NCI-H2171 treated with DMSO at 0.1 percent for 48 hours (cell line): Measurements from ENCODE around the gene IDI2.
A peak's percentile ranks its signal among the peaks of the same experiment; 100 is the strongest.

Source experiments
- DNase-seq: peaks from one replicate; lab custom pipeline; 2025; lab: John Stamatoyannopoulos, UW

Gene IDI2

DNA sequence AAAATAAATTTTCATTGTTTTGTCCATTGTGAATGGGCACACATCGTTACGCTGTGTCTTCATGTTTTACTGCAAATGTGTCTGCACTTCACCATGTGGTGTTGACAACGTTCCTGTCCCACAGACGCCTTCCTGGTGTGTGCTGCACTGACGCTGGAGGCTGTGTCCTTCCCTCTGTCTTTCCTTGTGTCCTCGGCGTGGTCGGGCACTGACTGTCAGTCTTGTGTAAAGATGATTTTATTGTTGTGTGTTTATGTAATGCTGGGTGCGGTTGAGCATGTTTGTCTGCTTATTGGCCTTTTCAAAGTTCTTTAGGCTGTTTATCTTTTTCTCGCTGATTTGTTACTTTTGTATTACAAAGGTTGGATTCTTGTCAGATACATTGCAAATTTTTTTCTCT is 18.1 kb downstream of the IDI2 start:
- no peak for DNase-seq

DNA sequence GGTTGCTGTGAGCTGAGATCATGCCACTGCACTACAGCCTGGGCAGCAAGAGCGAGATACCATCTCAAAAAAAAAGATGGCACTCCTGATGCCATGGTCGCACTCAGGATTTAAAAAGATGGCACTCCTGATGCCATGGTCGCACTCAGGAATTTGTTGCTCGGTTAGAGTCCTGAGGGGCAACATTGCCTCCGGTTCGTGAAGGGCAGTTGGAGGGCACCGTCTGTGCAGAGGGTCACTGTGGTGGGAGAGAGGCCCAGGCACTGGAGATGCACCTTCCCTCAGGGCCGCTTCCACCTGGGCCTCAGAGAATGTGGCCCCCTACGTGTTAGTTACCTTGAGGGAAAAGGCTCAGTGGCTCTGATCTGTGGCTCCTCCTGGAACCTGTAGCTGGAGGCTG is 19.1 kb downstream of the IDI2 start:
- DNase-seq: no peak

DNA sequence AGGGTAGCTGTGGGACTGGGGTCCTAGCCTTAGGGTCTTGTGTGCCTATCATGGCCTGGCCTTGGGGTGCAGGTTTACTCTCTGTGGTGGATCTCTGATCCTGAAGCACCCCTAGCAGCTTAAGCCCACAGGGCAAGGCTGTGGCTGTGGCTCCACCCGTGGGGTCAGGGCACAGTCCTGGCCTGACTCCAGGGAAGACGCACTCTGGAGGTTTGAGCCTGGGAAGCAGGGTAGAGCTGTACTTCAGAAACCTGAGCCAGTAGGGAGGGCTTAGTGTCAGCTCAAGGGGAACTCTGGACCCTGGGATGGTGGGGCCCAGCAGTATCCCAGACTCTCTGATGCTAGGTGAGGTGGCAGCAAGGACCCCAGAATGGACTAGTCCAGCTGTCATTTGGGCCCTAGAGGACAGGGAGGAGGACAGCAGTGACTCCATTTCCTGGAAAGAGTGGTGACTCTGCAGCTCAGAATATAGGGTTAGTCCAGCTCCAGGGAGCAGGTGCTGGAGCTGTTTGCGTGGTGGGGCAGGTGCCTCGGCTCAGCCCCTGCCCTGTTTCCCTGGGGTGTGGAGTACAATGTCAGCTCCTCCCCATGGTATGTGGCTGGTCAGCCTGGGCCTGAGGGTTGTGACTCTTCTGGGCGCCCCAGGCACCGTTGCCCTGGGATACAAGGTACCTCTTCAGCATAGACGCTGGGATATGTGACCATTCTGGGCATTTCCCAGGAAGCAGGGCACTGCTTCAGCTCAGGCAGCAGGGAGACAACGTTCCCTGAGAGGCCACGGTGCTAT is 21.6 kb downstream of the IDI2 start:
- DNase-seq: no peak

- peak; percentile 2 for DNase-seq
Measured at GRCh38 chr10:1002425-1003006, 23.1 kb downstream of the IDI2 start.

- no peak for DNase-seq
Measured at GRCh38 chr10:997266-998022, 28.2 kb downstream of the IDI2 start.

GRCh38 chr10:996031-996430 is 29.6 kb downstream of the IDI2 start:
- no peak for DNase-seq

DNA sequence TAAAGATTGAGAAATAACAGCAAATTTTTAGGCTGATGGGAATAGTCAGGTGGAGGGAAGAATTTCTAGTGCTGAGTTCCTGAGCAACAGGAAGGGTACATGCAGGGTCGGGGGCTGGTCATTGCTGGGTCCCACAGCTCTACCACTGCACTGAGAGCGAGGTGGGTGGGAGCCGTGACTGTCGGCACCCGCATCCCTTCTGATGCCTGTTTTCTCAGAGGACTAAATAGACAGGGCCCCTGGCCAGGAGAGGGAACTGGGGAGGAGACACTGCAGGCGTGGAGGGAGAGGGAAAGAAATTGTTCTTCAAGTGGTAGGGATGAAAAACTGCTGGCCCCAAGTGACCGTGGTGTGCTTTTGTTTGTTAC is 30.1 kb downstream of the IDI2 start:
- DNase-seq: no peak

- no peak for DNase-seq
Measured at GRCh38 chr10:994836-995558, 30.7 kb downstream of the IDI2 start.

DNA sequence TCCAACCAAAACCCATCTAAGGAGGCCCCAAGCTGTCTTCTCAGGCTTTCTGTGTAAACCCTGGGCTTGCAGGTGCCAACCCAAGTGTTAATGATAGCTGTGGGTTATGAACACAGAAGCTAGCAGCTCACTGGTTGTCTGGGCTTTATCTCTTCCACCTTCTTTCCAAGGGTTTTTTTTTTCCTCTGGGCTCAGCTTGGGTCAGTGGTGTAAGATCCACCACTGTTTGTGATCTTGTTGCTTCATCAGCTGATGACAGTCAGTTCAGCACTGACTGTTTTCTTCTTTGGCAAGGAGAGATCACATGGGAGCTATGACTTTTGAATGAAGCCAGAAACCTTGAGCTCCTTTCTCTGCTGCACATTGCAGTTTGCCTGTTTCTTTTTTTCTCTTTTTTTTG is 32.8 kb downstream of the IDI2 start:
- DNase-seq: no peak

- DNase-seq: no peak
Measured at GRCh38 chr10:992467-992866, 33.2 kb downstream of the IDI2 start.

DNA sequence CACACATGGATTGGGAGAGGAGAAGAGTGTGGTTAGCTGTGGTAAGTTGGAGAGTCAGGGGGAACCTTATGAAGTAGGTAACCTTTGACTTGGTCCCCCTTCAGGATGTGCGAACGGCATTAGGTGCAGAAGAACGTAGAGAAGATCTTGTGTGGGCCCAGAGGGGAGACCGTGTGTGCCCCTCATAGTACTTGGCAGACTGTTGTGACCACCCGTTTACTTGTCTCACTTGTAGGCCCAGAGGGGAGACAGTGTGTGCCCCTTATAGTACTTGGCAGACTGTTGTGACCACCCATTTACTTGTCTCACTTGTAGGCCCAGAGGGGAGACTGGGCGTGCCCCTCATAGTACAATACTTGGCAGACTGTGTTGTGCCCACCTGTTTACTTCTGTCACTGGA is 34.9 kb downstream of the IDI2 start:
- DNase-seq: no peak

- no peak for DNase-seq
Measured at GRCh38 chr10:988667-989545, 36.8 kb downstream of the IDI2 start.

GRCh38 chr10:987870-988666 is 37.6 kb downstream of the IDI2 start, which contains the start of gene GTPBP4:
GTPBP4 (plus strand) TSS chr10:988434; CDS start chr10:988480, 46 bp downstream.
- DNase-seq: peak; percentile 86

DNA sequence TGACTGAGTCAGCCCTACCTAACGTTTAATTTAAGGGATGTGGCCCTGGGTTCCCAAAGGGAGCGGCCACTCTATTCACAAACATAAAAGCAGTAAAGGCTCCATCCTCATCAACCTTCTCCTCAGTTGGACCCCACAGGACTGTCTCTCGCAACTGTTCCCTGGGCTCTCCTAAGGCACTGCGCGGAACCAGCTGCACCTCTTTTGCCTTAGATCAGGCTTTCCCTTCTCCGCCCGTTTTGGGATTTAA is 38.1 kb downstream of the IDI2 start:
- no peak for DNase-seq

DNA sequence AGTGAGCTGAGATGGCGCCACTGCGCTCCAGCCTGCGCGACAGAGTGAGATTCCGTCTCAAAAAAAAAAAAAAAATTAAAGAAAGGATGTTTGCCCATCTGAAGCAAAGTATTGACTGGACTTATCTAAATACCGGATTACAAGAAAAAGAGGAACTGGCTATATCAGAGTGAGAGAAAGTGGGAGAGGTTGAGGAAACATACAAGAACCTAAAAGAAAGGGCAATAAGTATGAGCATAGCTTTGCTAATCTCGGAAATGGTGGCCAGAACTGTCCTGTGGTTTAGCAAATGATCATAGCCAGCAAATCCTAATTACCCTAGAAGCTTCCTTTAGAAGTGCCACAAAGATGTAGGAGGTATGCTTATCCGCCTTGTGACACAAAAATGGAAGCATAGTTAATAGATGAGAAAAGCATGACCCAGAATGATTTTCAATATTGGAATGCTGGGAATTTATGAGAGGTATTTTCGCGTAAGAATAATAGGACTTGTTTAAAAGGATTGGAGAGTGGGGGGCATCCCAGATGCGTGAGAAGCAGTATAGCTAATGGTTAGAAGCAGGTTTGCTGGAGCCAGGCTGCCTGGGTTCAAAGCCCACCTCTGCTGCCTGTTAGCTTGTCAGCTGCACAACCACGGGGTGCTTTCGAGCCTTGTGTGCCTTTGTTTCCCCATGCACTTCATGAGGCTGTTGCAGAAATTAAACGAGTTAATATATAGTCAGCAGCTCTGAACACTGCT is 38.6 kb downstream of the IDI2 start:
- DNase-seq: no peak

GRCh38 chr10:986137-986825 is 39.4 kb downstream of the IDI2 start:
- DNase-seq: no peak

GRCh38 chr10:985361-985760 is 40.3 kb downstream of the IDI2 start:
- DNase-seq: no peak

GRCh38 chr10:983971-984655 is 41.5 kb downstream of the IDI2 start:
- DNase-seq: no peak

DNA sequence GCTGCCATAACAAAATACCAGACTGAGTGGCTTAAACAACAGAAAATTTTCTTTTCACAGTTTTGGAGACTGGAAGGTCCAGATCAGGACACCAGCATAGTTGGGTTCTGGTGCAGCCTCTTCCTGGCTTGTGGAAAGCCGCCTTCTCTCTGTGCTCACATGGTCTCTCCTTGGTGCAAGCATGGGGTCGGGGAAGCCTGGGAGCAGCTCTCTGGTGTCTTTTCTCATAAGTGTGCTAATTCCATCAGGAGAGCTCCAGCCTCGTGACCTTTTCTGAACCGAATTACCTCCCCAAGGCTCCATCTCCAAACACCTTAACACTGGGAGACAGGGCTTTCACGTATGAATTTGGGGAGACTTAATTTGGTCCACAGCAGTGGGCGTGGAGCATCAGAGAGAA is 42.3 kb downstream of the IDI2 start:
- no peak for DNase-seq
